ENCODE measurements around the gene SH3BP5.
A peak's percentile ranks its signal among the peaks of the same experiment; 100 is the strongest.
"Not testable (repeated sequence)": the region's sequence is repeated elsewhere in the genome, so short reads cannot be mapped to it uniquely, and the experiment has no call there.

Gene SH3BP5

GRCh38 chr3:15360788-15361493, 28.6 kb upstream of the SH3BP5 start:
- H3K9ac ChIP-seq (ENCODE audit: low read depth, low read length), result no peak overlapping the region
- H3K27ac ChIP-seq (ENCODE audit: low read depth, low read length), result no peak overlapping the region
- no peaks in the 10 kb centered on the region for H3K27me3 ChIP-seq (ENCODE audit: insufficient read depth, low read length)
- H3K4me3 ChIP-seq (ENCODE audit: low read length), result no peak overlapping the region
- 57% methylated on average over 1 of the region's 1 CpG for WGBS
- no peaks in the 10 kb centered on the region for H3K36me3 ChIP-seq (ENCODE audit: insufficient read depth, low read length)
- peaks cover 26% of the 10 kb centered on the region for H3K4me1 ChIP-seq (ENCODE audit: insufficient read depth, low read length)
- H3K9me3 ChIP-seq (ENCODE audit: insufficient read depth, low read depth, low read length), result no peaks in the 10 kb centered on the region

GRCh38 chr3:15359677-15360397, 27.5 kb upstream of the SH3BP5 start:
- 89% methylated on average over 6 of the region's 6 CpGs for WGBS
- peaks cover 28% of the 10 kb centered on the region for H3K4me1 ChIP-seq (ENCODE audit: insufficient read depth, low read length)
- no peaks in the 10 kb centered on the region for H3K36me3 ChIP-seq (ENCODE audit: insufficient read depth, low read length)
- no peak overlapping the region for H3K27ac ChIP-seq (ENCODE audit: low read depth, low read length)
- H3K9ac ChIP-seq (ENCODE audit: low read depth, low read length), result no peak overlapping the region
- H3K4me3 ChIP-seq (ENCODE audit: low read length), result no peak overlapping the region
- peaks cover 2% of the 10 kb centered on the region; the same call in 1 of the 2 replicates for H3K27me3 ChIP-seq (ENCODE audit: insufficient read depth, low read length)
- H3K9me3 ChIP-seq (ENCODE audit: insufficient read depth, low read depth, low read length), result no peaks in the 10 kb centered on the region

GRCh38 chr3:15356651-15357061, 24.3 kb upstream of the SH3BP5 start:
- H3K27me3 ChIP-seq (ENCODE audit: insufficient read depth, low read length); H3K9me3 ChIP-seq (ENCODE audit: insufficient read depth, low read depth, low read length); H3K4me3 ChIP-seq (ENCODE audit: low read length); H3K9ac ChIP-seq (ENCODE audit: low read depth, low read length); H3K36me3 ChIP-seq (ENCODE audit: insufficient read depth, low read length): not testable (repeated sequence)
- peaks cover 20% of the 10 kb centered on the region for H3K4me1 ChIP-seq (ENCODE audit: insufficient read depth, low read length)
- peak overlapping the region; percentile 65; the same call in 1 of the 2 replicates for H3K27ac ChIP-seq (ENCODE audit: low read depth, low read length)
- WGBS, result 51% methylated on average over 5 of the region's 5 CpGs

DNA sequence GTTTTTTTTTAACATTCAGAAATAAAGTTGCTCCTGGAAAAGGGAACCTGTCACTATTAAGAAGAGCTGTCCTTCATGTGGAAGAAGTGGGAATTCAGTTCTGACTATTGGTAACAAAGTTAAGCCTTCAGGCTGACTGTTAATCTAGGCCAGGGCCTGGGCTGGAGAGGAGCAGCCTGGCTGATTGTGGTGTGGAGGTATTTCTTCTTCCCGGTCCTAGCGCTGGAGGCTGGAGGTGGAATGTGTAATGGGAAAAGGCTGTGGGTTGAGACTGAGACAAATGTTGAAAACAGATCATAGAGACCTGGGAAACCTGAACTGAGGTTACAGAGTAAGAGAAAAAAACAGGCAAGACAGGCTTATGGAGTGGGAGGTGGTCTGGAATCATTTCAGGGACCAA, 23.8 kb upstream of the SH3BP5 start:
- Histone ChIP-seq H3K27me3 (ENCODE audit: insufficient read depth, low read length) (peaks cover 5% of the 10 kb centered on the region; the same call in 1 of the 2 replicates), H3K27ac (ENCODE audit: low read depth, low read length) (peak overlapping the region; percentile 65; the same call in 1 of the 2 replicates), H3K36me3 (ENCODE audit: insufficient read depth, low read length) (no peaks in the 10 kb centered on the region), H3K4me3 (ENCODE audit: low read length) (no peak overlapping the region), H3K9me3 (ENCODE audit: insufficient read depth, low read depth, low read length) (no peaks in the 10 kb centered on the region), H3K4me1 (ENCODE audit: insufficient read depth, low read length) (peaks cover 15% of the 10 kb centered on the region), H3K9ac (ENCODE audit: low read depth, low read length) (no peak overlapping the region)
- 46% methylated on average over 2 of the region's 2 CpGs for WGBS

- H3K27me3 ChIP-seq (ENCODE audit: insufficient read depth, low read length), result peaks cover 5% of the 10 kb centered on the region; the same call in 1 of the 2 replicates
- WGBS, result 94% methylated on average over 1 of the region's 1 CpG
- H3K9ac ChIP-seq (ENCODE audit: low read depth, low read length), result no peak overlapping the region
- H3K4me1 ChIP-seq (ENCODE audit: insufficient read depth, low read length), result 0 out of 2 replicates have a peak, but pooled peaks cover 9% of the 10 kb centered on the region
- no peaks in the 10 kb centered on the region for H3K9me3 ChIP-seq (ENCODE audit: insufficient read depth, low read depth, low read length)
- no peak overlapping the region for H3K27ac ChIP-seq (ENCODE audit: low read depth, low read length)
- no peak overlapping the region for H3K4me3 ChIP-seq (ENCODE audit: low read length)
- H3K36me3 ChIP-seq (ENCODE audit: insufficient read depth, low read length), result no peaks in the 10 kb centered on the region
Observed at GRCh38 chr3:15355086-15355485, 22.7 kb upstream of the SH3BP5 start.

DNA sequence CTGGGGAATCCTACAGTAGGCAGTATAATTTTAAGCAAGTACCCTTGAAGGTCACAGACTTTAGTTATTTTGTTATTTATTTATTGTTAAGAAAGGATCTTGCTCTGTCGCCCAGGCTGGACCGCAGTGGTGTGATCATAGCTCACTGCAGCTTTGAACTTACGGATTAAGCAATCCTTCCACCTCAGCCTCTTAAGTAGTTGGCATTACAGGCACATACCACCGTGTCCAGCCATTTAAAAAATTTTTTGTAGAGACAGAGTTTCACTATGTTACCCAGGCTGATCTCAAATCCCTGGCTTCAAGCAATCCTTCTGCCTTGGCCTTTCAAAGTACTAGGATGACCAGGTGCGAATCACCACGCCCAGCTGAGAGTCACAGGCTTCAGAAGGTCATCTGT, 22.1 kb upstream of the SH3BP5 start:
- WGBS, result 87% methylated on average over 6 of the region's 6 CpGs
- no peak overlapping the region for H3K4me3 ChIP-seq (ENCODE audit: low read length)
- H3K9me3 ChIP-seq (ENCODE audit: insufficient read depth, low read depth, low read length), result no peaks in the 10 kb centered on the region
- no peak overlapping the region for H3K9ac ChIP-seq (ENCODE audit: low read depth, low read length)
- H3K36me3 ChIP-seq (ENCODE audit: insufficient read depth, low read length), result no peaks in the 10 kb centered on the region
- H3K27me3 ChIP-seq (ENCODE audit: insufficient read depth, low read length), result peaks cover 5% of the 10 kb centered on the region; the same call in 1 of the 2 replicates
- 0 out of 2 replicates have a peak, but pooled peaks cover 9% of the 10 kb centered on the region for H3K4me1 ChIP-seq (ENCODE audit: insufficient read depth, low read length)
- no peak overlapping the region for H3K27ac ChIP-seq (ENCODE audit: low read depth, low read length)

DNA sequence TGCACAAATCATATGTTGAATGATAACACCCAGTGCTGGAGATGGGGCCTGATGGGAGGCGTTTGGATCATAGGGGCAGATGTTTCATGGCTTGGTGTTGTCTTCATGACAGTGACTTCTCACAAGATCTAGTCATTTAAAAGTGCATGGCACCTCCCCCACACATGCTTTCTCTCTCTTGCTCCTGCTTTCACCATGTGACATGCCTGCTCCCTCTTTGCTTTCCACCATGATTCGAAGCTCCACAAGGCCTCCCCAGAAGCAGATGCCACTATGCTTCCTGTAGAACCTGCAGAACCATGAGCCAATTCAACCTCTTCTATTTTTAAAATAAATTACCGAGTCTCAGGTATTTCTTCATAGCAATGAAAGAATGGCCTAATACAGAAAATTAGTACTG, 17.8 kb upstream of the SH3BP5 start:
- no peaks in the 10 kb centered on the region for H3K36me3 ChIP-seq (ENCODE audit: insufficient read depth, low read length)
- no peaks in the 10 kb centered on the region for H3K4me1 ChIP-seq (ENCODE audit: insufficient read depth, low read length)
- H3K4me3 ChIP-seq (ENCODE audit: low read length), result no peak overlapping the region
- H3K9me3 ChIP-seq (ENCODE audit: insufficient read depth, low read depth, low read length), result no peaks in the 10 kb centered on the region
- H3K27me3 ChIP-seq (ENCODE audit: insufficient read depth, low read length), result peaks cover 5% of the 10 kb centered on the region; the same call in 1 of the 2 replicates
- WGBS, result 98% methylated on average over 3 of the region's 3 CpGs
- no peak overlapping the region for H3K27ac ChIP-seq (ENCODE audit: low read depth, low read length)
- no peak overlapping the region for H3K9ac ChIP-seq (ENCODE audit: low read depth, low read length)

DNA sequence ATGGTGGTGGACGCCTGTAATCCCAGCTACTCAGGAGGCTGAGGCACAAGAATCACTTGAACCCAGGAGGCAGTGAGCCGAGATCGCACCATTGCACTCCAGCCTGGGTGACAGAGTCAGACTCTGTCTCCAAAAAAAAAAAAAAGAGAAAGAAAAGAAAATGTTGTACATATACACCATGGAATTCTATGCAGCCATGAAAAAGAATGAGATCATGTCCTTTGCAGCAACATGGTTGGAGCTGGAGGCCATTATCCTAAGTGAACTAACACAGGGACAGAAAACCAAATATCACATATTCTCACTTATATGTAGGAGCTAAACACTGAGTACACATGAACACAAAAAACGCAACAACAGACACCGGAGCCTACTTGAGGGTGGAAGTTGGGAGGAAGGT, 17.1 kb upstream of the SH3BP5 start:
- H3K27ac ChIP-seq (ENCODE audit: low read depth, low read length); H3K4me3 ChIP-seq (ENCODE audit: low read length); H3K9me3 ChIP-seq (ENCODE audit: insufficient read depth, low read depth, low read length); H3K36me3 ChIP-seq (ENCODE audit: insufficient read depth, low read length); H3K4me1 ChIP-seq (ENCODE audit: insufficient read depth, low read length); H3K27me3 ChIP-seq (ENCODE audit: insufficient read depth, low read length); H3K9ac ChIP-seq (ENCODE audit: low read depth, low read length): not testable (repeated sequence)
- WGBS, result 94% methylated on average over 3 of the region's 5 CpGs

DNA sequence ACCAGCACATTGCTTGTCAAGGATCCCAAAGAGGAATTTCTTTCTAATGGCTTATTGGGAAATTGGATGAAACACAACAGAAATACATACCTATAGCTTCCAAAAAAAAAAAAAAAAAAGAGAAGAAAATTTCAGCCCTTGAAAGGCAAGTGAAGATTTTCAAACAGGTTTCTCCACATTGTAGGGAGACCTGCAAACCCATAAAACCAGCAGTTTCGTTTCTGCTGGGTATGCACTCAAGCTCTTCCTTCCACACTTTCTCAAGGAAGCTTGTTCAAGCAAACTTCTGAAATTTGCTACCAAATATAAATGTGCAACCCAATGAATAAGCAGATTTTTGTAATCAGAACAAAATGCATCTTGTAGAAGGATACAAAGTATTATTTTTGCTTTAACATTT, 15.9 kb upstream of the SH3BP5 start:
- no peaks in the 10 kb centered on the region for H3K9me3 ChIP-seq (ENCODE audit: insufficient read depth, low read depth, low read length)
- H3K27me3 ChIP-seq (ENCODE audit: insufficient read depth, low read length), result no peaks in the 10 kb centered on the region
- H3K36me3 ChIP-seq (ENCODE audit: insufficient read depth, low read length), result no peaks in the 10 kb centered on the region
- 91% methylated on average over 1 of the region's 1 CpG for WGBS
- no peak overlapping the region for H3K27ac ChIP-seq (ENCODE audit: low read depth, low read length)
- no peaks in the 10 kb centered on the region for H3K4me1 ChIP-seq (ENCODE audit: insufficient read depth, low read length)
- no peak overlapping the region for H3K9ac ChIP-seq (ENCODE audit: low read depth, low read length)
- no peak overlapping the region for H3K4me3 ChIP-seq (ENCODE audit: low read length)

DNA sequence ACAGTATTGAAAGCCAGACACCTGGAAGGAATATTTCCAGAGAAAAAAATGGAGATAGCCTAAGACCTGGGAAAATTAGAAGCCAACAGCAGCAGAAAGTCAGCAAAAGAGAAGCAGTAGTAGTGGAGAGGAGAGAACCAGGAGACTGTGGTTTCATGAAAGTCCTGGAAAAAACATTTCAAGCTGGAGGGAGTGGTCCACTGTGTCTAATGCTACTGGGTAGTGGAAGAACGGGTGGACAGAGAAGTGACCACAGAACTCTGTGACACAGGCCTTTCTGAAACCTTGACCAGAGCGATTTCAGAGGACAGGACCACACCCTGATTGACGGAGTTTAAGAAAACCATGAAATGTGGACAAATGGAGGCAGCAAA, 15.3 kb upstream of the SH3BP5 start:
- no peaks in the 10 kb centered on the region for H3K36me3 ChIP-seq (ENCODE audit: insufficient read depth, low read length)
- H3K9me3 ChIP-seq (ENCODE audit: insufficient read depth, low read depth, low read length), result no peaks in the 10 kb centered on the region
- no peak overlapping the region for H3K27ac ChIP-seq (ENCODE audit: low read depth, low read length)
- H3K27me3 ChIP-seq (ENCODE audit: insufficient read depth, low read length), result no peaks in the 10 kb centered on the region
- H3K9ac ChIP-seq (ENCODE audit: low read depth, low read length), result no peak overlapping the region
- no peaks in the 10 kb centered on the region for H3K4me1 ChIP-seq (ENCODE audit: insufficient read depth, low read length)
- H3K4me3 ChIP-seq (ENCODE audit: low read length), result no peak overlapping the region
- WGBS, result 91% methylated on average over 3 of the region's 3 CpGs

DNA sequence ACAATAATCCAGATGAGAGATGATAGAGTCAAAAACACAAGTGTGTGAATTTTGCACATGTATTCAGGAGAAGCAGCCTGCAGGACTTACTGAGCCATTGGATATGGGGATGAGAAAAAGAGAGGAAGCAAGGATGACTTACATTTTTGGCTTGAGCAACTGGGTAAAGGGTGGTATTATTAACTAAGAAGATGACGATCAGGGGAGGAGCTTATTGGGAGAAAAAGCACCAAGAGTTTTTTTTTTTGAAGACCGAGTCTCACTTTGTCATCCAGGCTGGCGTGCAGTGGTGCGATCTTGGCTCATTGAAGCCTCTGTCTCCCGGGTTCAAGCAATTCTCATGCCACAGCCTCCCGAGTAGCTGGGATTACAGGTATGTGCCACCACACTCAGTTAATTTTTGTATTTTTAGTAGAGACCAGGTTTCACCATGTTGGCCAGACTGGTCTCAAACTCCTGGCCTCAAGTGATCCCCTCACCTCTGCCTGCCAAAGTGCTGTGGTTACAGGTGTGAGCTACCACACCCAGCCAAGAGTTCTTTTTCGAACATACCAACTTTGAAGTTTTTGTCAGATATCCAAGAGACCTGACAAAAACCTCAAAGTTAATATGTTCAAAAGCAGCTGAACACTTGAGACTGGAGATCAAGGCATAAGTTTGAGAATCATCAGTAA, 14.8 kb upstream of the SH3BP5 start:
- H3K4me1 ChIP-seq (ENCODE audit: insufficient read depth, low read length), result no peaks in the 10 kb centered on the region
- H3K36me3 ChIP-seq (ENCODE audit: insufficient read depth, low read length), result no peaks in the 10 kb centered on the region
- no peak overlapping the region for H3K9ac ChIP-seq (ENCODE audit: low read depth, low read length)
- H3K4me3 ChIP-seq (ENCODE audit: low read length), result no peak overlapping the region
- no peaks in the 10 kb centered on the region for H3K27me3 ChIP-seq (ENCODE audit: insufficient read depth, low read length)
- H3K9me3 ChIP-seq (ENCODE audit: insufficient read depth, low read depth, low read length), result no peaks in the 10 kb centered on the region
- 94% methylated on average over 7 of the region's 7 CpGs for WGBS
- H3K27ac ChIP-seq (ENCODE audit: low read depth, low read length), result no peak overlapping the region
